SK-N-SH (cell line): ENCODE measurements around the gene GRK5.

Experiments used
- MAX ChIP-seq: IDR thresholded peaks from 2 replicates; pipeline ENCODE4 v1.4.0; 2012; ENCODE audit warnings: low read depth
- NRF1 ChIP-seq: IDR thresholded peaks from 2 replicates; pipeline ENCODE4 v1.6.1; 2012; ENCODE audit warnings: low read depth, mild to moderate bottlenecking, low read length
- POLR2AphosphoS5 ChIP-seq: IDR thresholded peaks from 2 replicates; pipeline ENCODE4 v1.6.1; 2012; ENCODE audit warnings: low read depth, low read length
- RCOR1 ChIP-seq: fragments of 150-350 bp; IDR thresholded peaks from 2 replicates; pipeline ENCODE4 v1.6.1; 2017; ENCODE audit warnings: antibody characterized with exemption, low read length
- TAF1 ChIP-seq: IDR thresholded peaks from 2 replicates; pipeline ENCODE4 v1.6.1; 2012; ENCODE audit warnings: low read depth, mild to moderate bottlenecking, low read length, moderate library complexity, borderline replicate concordance
- YY1 ChIP-seq: IDR thresholded peaks from 2 replicates; pipeline ENCODE4 v1.4.0; 2012; ENCODE audit warnings: low read depth, mild to moderate bottlenecking
- TF ChIP-seq, protein P1 (sequence below): fragments of 200-600 bp; sonication (generic); IDR thresholded peaks from 2 replicates; pipeline ENCODE4 v1.6.1; 2017; ENCODE audit warnings: antibody characterized with exemption, mild to moderate bottlenecking, moderate library complexity

DNA sequence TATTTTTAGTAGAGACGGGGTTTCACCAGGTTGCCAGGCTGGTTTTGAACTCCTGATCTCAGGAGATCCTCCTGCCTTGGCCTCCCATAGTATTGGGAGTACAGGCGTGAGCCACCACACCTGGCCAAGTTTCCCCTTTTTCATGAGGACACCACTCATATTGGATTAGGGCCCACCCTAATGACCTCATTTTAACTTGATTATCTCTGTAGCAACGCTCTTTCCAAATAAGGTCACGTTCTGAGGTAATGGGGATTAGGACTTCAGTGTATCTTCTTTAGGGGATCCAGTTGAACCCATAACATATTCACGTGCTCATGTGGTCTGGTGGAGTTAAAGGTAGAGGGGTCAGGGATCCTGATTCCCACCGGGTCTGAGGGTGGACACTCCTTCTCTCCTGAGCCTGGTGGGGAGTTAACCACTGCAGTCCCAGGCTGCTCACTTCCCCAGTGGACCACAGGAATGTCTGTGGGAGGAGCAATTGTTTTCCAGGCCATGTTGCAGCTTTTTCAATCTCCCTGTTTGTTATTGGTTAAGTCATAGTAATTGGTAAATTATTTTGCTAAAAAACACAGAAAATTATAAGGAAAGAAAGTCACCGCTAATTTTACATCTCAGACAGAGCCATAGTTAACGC lies 130.5 kb downstream of the GRK5 start:
- TF ChIP-seq, protein P1, sequence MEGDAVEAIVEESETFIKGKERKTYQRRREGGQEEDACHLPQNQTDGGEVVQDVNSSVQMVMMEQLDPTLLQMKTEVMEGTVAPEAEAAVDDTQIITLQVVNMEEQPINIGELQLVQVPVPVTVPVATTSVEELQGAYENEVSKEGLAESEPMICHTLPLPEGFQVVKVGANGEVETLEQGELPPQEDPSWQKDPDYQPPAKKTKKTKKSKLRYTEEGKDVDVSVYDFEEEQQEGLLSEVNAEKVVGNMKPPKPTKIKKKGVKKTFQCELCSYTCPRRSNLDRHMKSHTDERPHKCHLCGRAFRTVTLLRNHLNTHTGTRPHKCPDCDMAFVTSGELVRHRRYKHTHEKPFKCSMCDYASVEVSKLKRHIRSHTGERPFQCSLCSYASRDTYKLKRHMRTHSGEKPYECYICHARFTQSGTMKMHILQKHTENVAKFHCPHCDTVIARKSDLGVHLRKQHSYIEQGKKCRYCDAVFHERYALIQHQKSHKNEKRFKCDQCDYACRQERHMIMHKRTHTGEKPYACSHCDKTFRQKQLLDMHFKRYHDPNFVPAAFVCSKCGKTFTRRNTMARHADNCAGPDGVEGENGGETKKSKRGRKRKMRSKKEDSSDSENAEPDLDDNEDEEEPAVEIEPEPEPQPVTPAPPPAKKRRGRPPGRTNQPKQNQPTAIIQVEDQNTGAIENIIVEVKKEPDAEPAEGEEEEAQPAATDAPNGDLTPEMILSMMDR = no peak
- TF ChIP-seq RCOR1 (no peak), TAF1 (no peak), NRF1 (no peak), YY1 (no peak), MAX (no peak), POLR2AphosphoS5 (no peak)
